H1 (cell line): ENCODE measurements around the gene DAPK2. TPM values are rescaled to one million over a fixed set of nuclear protein-coding genes. Genes with fewer than 3 reads are reported as not detected.

Experiments
- CTCF ChIA-PET: fragments of 300-600 bp; sonication (Branson Sonifier 250); formaldehyde crosslinking; loops from one replicate; lab custom pipeline; 2021; ENCODE audit not compliant: partially characterized antibody; lab: Charles Lee
- POLR2A ChIA-PET: fragments of 300-600 bp; sonication (Branson Sonifier 250); formaldehyde crosslinking; loops from one replicate; lab custom pipeline; 2021; ENCODE audit warnings: inconsistent platforms; ENCODE audit not compliant: partially characterized antibody; lab: Charles Lee
- DNase-seq, 2 experiments: peaks; one replicate each; pipeline versions ENCODE4 v3.0.0 to v3.0.0-alpha.2; 2010 to 2022; ENCODE audit warnings: low spot score in 2 of 2, low read depth in 1 of 2, mixed read lengths in 1 of 2
- FAIRE-seq: peaks from 2 replicates; lab custom pipeline; 2011; peaks lifted over from hg19 to GRCh38; lab: Jason Lieb, UNC
- H2AFZ ChIP-seq: 2 replicates; pipeline ENCODE4 v1.8.1; 2012; ENCODE audit warnings: low read length, inconsistent platforms
- H2AK5ac ChIP-seq: 2 replicates; pipeline ENCODE4 v1.6.1; 2013; ENCODE audit warnings: low read depth, low read length
- H2BK120ac ChIP-seq: replicated peaks from 2 replicates; pipeline ENCODE3; 2013; ENCODE audit warnings: low read depth, low read length, inconsistent platforms
- H2BK12ac ChIP-seq: 2 replicates; pipeline ENCODE4 v1.6.1; 2013; ENCODE audit warnings: low read depth, low read length
- H2BK15ac ChIP-seq: 2 replicates; pipeline ENCODE4 v1.6.1; 2013; ENCODE audit warnings: low read length
- H2BK20ac ChIP-seq: 2 replicates; pipeline ENCODE4 v1.6.1; 2013; ENCODE audit warnings: low read length
- H2BK5ac ChIP-seq: 2 replicates; pipeline ENCODE4 v1.6.1; 2013; ENCODE audit warnings: low read depth, low read length
- H3K14ac ChIP-seq: 2 replicates; pipeline ENCODE4 v1.6.1; 2013; ENCODE audit warnings: inconsistent platforms; ENCODE audit not compliant: insufficient read length
- H3K18ac ChIP-seq: 2 replicates; pipeline ENCODE4 v1.6.1; 2013; ENCODE audit warnings: low read length; ENCODE audit errors: extremely low read depth
- H3K23ac ChIP-seq: 2 replicates; pipeline ENCODE4 v1.6.1; 2013; ENCODE audit warnings: inconsistent platforms; ENCODE audit not compliant: insufficient read length
- H3K23me2 ChIP-seq: 2 replicates; pipeline ENCODE4 v1.6.1; 2013; ENCODE audit warnings: low read depth, low read length
- H3K27ac ChIP-seq: 2 replicates; pipeline ENCODE4 v1.6.1; 2011; ENCODE audit warnings: low read depth, low read length, inconsistent platforms
- H3K27me3 ChIP-seq, 4 experiments: replicated peaks in 1 of 4; 1 replicate in 1 of 4; 2 replicates in 3 of 4; pipeline versions ENCODE4 v1.6.1 to v1.8.1; 2011 to 2013; ENCODE audit warnings: low read length in 3 of 4, mild to moderate bottlenecking in 3 of 4, inconsistent platforms in 2 of 4, mixed read lengths in 2 of 4, moderate library complexity in 1 of 4; ENCODE audit not compliant: control insufficient read depth in 3 of 4, insufficient read depth in 3 of 4; ENCODE audit errors: extremely low read depth in 1 of 4
- H3K36me3 ChIP-seq, 4 experiments: 2 replicates each; pipeline versions ENCODE4 v1.6.1 to v1.8.1; 2011 to 2013; ENCODE audit warnings: mild to moderate bottlenecking in 4 of 4, low read length in 3 of 4, moderate library complexity in 2 of 4, control low read depth in 1 of 4, inconsistent platforms in 1 of 4; ENCODE audit not compliant: insufficient read depth in 4 of 4, control insufficient read depth in 2 of 4
- H3K4ac ChIP-seq: replicated peaks from 2 replicates; pipeline ENCODE3; 2013; ENCODE audit warnings: low read length, low read depth, mixed read lengths, inconsistent platforms; ENCODE audit not compliant: insufficient read length
- H3K4me1 ChIP-seq, 4 experiments: replicated peaks in 1 of 4; 1 replicate in 1 of 4; 2 replicates in 3 of 4; pipeline versions ENCODE4 v1.6.1 to v1.8.1; 2011 to 2013; ENCODE audit warnings: low read length in 3 of 4, inconsistent platforms in 2 of 4, mixed read lengths in 1 of 4; ENCODE audit not compliant: insufficient read depth in 4 of 4, control insufficient read depth in 3 of 4
- H3K4me2 ChIP-seq, 2 experiments: 2 replicates each; pipeline versions ENCODE4 v1.6.1 to v1.8.1; 2011 to 2013; ENCODE audit warnings: low read depth in 2 of 2, low read length in 2 of 2, control low read depth in 1 of 2, inconsistent platforms in 1 of 2, mild to moderate bottlenecking in 1 of 2; ENCODE audit not compliant: insufficient read depth in 1 of 2
- H3K4me3 ChIP-seq, 4 experiments: fragments of 200-600, 300-600 bp in 1 of 4; sonication (generic), shearing (Covaris generic), sonication (Bioruptor Twin) in 1 of 4; 2 replicates each; pipeline versions ENCODE4 v1.5.1 to v1.8.1; 2011 to 2016; ENCODE audit warnings: low read length in 4 of 4, low read depth in 3 of 4, control low read depth in 2 of 4, inconsistent platforms in 2 of 4, mild to moderate bottlenecking in 2 of 4, mixed read lengths in 1 of 4, moderate library complexity in 1 of 4; ENCODE audit not compliant: insufficient read depth in 2 of 4; ENCODE audit errors: extremely low read depth in 1 of 4
- H3K56ac ChIP-seq: replicated peaks from 2 replicates; pipeline ENCODE3; 2013; ENCODE audit warnings: low read depth, mild to moderate bottlenecking, mixed read lengths, low read length, inconsistent platforms; ENCODE audit not compliant: insufficient read length
- H3K79me1 ChIP-seq: 2 replicates; pipeline ENCODE4 v1.6.1; 2013; ENCODE audit warnings: low read depth, low read length, control low read depth
- H3K79me2 ChIP-seq, 2 experiments: 2 replicates each; pipeline versions ENCODE4 v1.6.1 to v1.8.1; 2012 to 2013; ENCODE audit warnings: low read length in 2 of 2, mild to moderate bottlenecking in 2 of 2, inconsistent platforms in 1 of 2; ENCODE audit not compliant: insufficient read depth in 2 of 2, control insufficient read depth in 1 of 2
- H3K9ac ChIP-seq, 4 experiments: replicated peaks in 1 of 4; 1 replicate in 1 of 4; 2 replicates in 3 of 4; pipeline versions ENCODE4 v1.6.1 to v1.8.1; 2011 to 2013; ENCODE audit warnings: low read depth in 3 of 4, low read length in 3 of 4, control low read depth in 2 of 4, mild to moderate bottlenecking in 2 of 4, moderate library complexity in 2 of 4, inconsistent platforms in 1 of 4; ENCODE audit errors: extremely low read depth in 1 of 4
- H3K9me3 ChIP-seq, 2 experiments: 2 replicates each; pipeline versions ENCODE4 v1.6.1 to v1.8.1; 2012 to 2013; ENCODE audit warnings: mild to moderate bottlenecking in 2 of 2, moderate library complexity in 2 of 2, control low read depth in 1 of 2, inconsistent platforms in 1 of 2, low read depth in 1 of 2, low read length in 1 of 2, mixed read lengths in 1 of 2; ENCODE audit not compliant: insufficient read depth in 2 of 2
- H4K20me1 ChIP-seq, 2 experiments: replicated peaks in 1 of 2; 2 replicates each; pipeline versions ENCODE3 to v1.8.1; 2011 to 2013; ENCODE audit warnings: inconsistent platforms in 2 of 2, low read length in 2 of 2, mild to moderate bottlenecking in 1 of 2; ENCODE audit not compliant: insufficient read depth in 2 of 2, control insufficient read depth in 1 of 2
- H4K5ac ChIP-seq: 2 replicates; pipeline ENCODE4 v1.6.1; 2013; ENCODE audit warnings: low read length, low read depth, mixed read lengths, inconsistent platforms; ENCODE audit not compliant: insufficient read length
- H4K8ac ChIP-seq: 2 replicates; pipeline ENCODE4 v1.8.0; 2013; ENCODE audit warnings: mild to moderate bottlenecking, moderate library complexity, low read length, inconsistent platforms; ENCODE audit not compliant: insufficient read depth; ENCODE audit errors: extremely low read depth
- H4K91ac ChIP-seq: replicated peaks from 2 replicates; pipeline ENCODE3; 2013; ENCODE audit warnings: low read length, mixed read lengths, inconsistent platforms; ENCODE audit not compliant: insufficient read length
- CHD1 ChIP-seq: IDR thresholded peaks from 2 replicates; pipeline ENCODE4 v1.6.1; 2012; ENCODE audit warnings: low read depth, low read length, improper control_type of control experiment
- CTCF ChIP-seq, 3 experiments: IDR thresholded peaks; 1 replicate in 2 of 3; 2 replicates in 1 of 3; pipeline versions ENCODE4 v1.5.1 to v1.6.1; 2011; ENCODE audit warnings: low read length in 3 of 3, mild to moderate bottlenecking in 3 of 3, inconsistent platforms in 2 of 3, low read depth in 1 of 3, moderate library complexity in 1 of 3; ENCODE audit not compliant: insufficient read depth in 1 of 3; ENCODE audit errors: control extremely low read depth in 1 of 3
- RAD21 ChIP-seq, 2 experiments: IDR thresholded peaks in 1 of 2; conservative IDR thresholded peaks in 1 of 2; 2 replicates each; pipeline ENCODE4 v1.6.1; 2011; ENCODE audit warnings: low read depth in 2 of 2, low read length in 2 of 2, improper control_type of control experiment in 1 of 2, inconsistent platforms in 1 of 2, mild to moderate bottlenecking in 1 of 2, moderate library complexity in 1 of 2
- WGBS, 2 experiments: shearing (Covaris generic) in 1 of 2; methylation state at CpG; one replicate each; pipeline versions ENCODE4 v1.1.6 to v1.1.7; 2013 to 2015; ENCODE audit warnings: low lambda C conversion rate in 2 of 2, mixed read lengths in 2 of 2, inconsistent platforms in 1 of 2, low coverage in 1 of 2, missing lambda C conversion rate in 1 of 2; ENCODE audit not compliant: insufficient replicate concordance in 2 of 2, insufficient coverage in 1 of 2, insufficient read length in 1 of 2; ENCODE audit errors: extremely low coverage in 1 of 2, missing lambda C conversion rate in 1 of 2; 5-methylcytosine and 5-hydroxymethylcytosine counted together
- polyA plus RNA-seq, 7 experiments: library from polyadenylated mRNA; depleted of rRNA in 3 of 7; stranded (reverse) in 5 of 7; unstranded in 2 of 7; fragments of >200 nt in 5 of 7; fragments of 200-250 nt in 2 of 7; gene quantifications; 1 replicate in 5 of 7; 2 replicates in 1 of 7; 4 replicates in 1 of 7; pipeline versions ENCODE4 v1.2.1 to v1.2.3, GENCODE V29; 2011 to 2013; ENCODE audit warnings: missing spikeins in 2 of 7, mixed read lengths in 2 of 7
- total RNA-seq: library from RNA; stranded (reverse); fragmentation: NEBNext Ultra II Directional; extraction: Animal tissue kit (Norgen Biotek cat#: 25700); gene quantifications from 2 replicates; pipeline ENCODE4 v1.2.1, GENCODE V29; 2021

Gene DAPK2
- total and polyA plus RNA-seq, 2 of the 8 experiments (the other 6 are each of a cell fraction or from before 2014, with no cell fraction given): 1.8 to 2.9 TPM

GRCh38 chr15:63945838-63946298, 100.4 kb downstream of the DAPK2 start:
- H3K4me3 ChIP-seq: no peak overlapping the region
- H3K79me1 ChIP-seq: no peaks in the 10 kb centered on the region
- no peak overlapping the region for H2BK120ac ChIP-seq
- TF ChIP-seq CTCF (IDR thresholded peaks at IDR 0.05; ENCODE audit: control extremely low read depth in 1 of 3, insufficient read depth in 1 of 3, low read depth in 1 of 3, low read length in 3 of 3) (peak; percentile 31 to 40 (median 38); a peak in 3 of 4 replicates), CHD1 (no peak), RAD21 (IDR thresholded peaks at IDR 0.05 in 1 of 2, conservative IDR thresholded peaks at IDR 0.05 in 1 of 2; ENCODE audit: low read depth in 2 of 2, low read length in 2 of 2) (peak; percentile 35 to 53; a peak in 3 of 4 replicates)
- H3K4me1 ChIP-seq: peaks cover 0 to 3% (median 2%) of the 10 kb centered on the region in 4 experiments; a peak in 5 of 7 replicates
- DNase-seq: peak in 1 of 2 experiments; percentile 47
- H3K23me2 ChIP-seq: no peaks in the 10 kb centered on the region
- no peak overlapping the region for H2BK5ac ChIP-seq
- no peak overlapping the region for H3K4ac ChIP-seq
- no peak overlapping the region for H2BK12ac ChIP-seq
- H2BK15ac ChIP-seq: 0 out of 2 replicates have a peak overlapping the region, but pooled peaks have one; percentile 1
- H3K36me3 ChIP-seq: no peaks in the 10 kb centered on the region
- ChIA-PET CTCF (interaction anchor here (0.5 to 6.5 kb wide), 66 partner anchors 9 to 693 kb away, joined by 3 to 102 read pairs (median 5); partner anchors contain the start of genes DAPK2 and HERC1), POLR2A (interaction anchor here (0.6 kb wide), 1 partner anchor 9 kb away, joined by 3 read pairs; no protein-coding TSS in a partner anchor)
- 84% methylated on average over 9 of the region's 9 CpGs; no CpG with 5 or more reads in 1 of the 2 experiments for WGBS, 2 experiments
- H4K20me1 ChIP-seq: no peaks in the 10 kb centered on the region
- H3K79me2 ChIP-seq: no peaks in the 10 kb centered on the region
- no peak overlapping the region for H3K9ac ChIP-seq
- no peak overlapping the region for H3K56ac ChIP-seq
- peak overlapping the region; percentile 77; the same call in 1 of the 2 replicates for H2AFZ ChIP-seq
- H4K91ac ChIP-seq: no peak overlapping the region
- no peak overlapping the region for H4K5ac ChIP-seq
- FAIRE-seq: no peak
- no peak overlapping the region for H3K27ac ChIP-seq
- H2BK20ac ChIP-seq: no peak overlapping the region
- no peak overlapping the region for H3K18ac ChIP-seq
- no peaks in the 10 kb centered on the region for H3K27me3 ChIP-seq
- no peaks in the 10 kb centered on the region for H3K9me3 ChIP-seq
- H2AK5ac ChIP-seq: no peak overlapping the region
- H3K23ac ChIP-seq: no peak overlapping the region
- H3K14ac ChIP-seq: no peak overlapping the region
- H3K4me2 ChIP-seq: no peak overlapping the region
- no peak overlapping the region; the same call in 1 of the 2 replicates for H4K8ac ChIP-seq
